Retina (tissue), 1 donor: ENCODE measurements around the gene PLXND1.
A peak's percentile ranks its signal among the peaks of the same experiment; 100 is the strongest.
"Not testable (repeated sequence)": the region's sequence is repeated elsewhere in the genome, so short reads cannot be mapped to it uniquely, and the experiment has no call there.

Experiments
- DNase-seq: peaks from one replicate; pipeline ENCODE4 v3.0.0-alpha.2; 2016

PLXND1 gene

DNA sequence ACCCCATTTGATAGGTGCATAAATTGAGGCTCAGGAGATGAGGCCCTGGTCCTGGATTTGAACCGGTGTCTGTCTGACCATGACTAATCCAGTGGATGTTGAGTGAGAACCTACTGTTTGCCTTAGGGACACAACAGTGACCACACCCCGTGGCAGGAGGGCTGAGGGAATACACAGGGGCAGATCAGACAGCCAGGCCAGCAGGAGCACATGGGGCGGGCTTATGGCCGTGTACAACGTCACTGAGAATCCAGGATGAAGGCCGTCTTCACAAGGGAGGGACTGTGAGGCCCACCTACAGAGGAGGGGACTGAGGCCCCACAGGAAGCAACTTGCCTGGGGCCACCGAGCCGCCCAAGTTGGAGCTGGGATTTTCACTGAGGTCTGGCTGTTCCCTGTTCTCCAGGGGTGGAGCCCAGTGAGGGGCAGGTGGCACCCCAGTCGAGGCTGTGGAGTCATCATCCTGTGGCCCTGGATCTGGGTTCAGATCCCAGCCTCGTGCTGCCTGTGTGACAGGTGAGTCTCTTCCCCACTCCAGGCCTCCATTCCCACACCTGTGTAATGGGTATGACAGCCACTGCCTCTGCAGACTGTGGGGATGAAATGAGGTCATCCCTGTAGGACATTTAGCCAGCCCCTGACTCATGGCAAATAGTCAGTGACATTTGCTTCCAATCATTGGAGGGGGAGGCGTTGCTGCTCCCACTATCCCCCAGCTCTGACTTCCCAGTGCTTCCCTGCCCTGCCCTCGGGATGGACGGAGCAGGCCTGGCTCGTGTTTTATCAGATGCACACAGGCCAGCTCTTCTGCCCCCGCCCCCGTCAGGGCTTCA lies 6.3 kb upstream of the PLXND1 start:
- DNase-seq = no peak

DNA sequence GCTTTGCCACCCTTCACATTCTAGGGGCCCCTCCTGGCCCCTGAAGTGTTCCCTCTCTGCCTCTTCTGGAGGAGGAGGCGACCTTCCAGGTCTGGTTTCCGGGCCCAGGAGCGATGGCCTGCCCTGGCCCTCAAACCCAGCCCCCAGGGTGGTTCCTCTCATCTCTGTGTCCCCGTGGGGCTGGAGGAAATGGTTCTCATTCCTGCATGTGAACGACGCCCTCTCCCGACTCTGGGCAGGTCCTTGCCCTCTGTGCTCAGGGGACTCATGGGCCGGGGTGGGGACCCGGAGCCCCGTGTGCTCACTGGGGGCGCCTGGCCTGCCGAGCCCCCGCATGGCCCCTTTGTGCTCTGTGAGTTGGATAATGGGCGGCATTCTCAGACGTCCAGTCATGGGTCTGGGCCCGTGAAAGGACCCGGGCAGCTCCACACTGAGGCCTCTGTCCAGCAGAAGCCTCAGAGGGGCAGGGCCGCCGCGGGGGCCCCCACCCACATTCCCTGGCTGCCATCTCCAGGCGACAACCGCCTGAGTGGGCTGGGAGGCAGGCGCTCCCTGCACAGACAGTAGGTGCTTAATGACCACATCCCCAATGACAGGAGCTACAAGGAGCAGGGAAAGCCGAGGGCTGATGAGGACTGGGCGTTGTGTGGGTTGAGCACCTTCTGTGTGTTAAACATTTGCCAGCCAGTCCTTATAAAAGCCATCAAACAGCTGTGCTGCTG lies 5.5 kb upstream of the PLXND1 start:
- DNase-seq = peak; percentile 52

DNA sequence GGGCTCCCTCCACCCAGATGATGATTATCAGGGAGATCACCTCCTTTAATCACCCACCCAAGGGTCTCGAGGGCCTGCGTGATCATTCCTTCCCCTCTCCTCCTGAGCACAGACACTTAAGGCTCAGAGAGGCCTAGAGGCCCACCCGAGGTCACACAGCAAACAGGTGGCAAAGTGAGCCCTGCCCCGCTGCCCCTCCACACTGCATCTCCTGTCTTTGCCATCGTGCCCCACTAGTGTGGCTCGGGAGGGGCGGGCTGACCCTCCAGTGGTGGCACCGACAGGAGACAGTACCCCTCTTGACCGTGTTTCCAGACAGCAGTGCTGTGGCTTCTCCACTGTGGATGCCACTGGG lies 4.9 kb upstream of the PLXND1 start:
- DNase-seq = no peak

DNA sequence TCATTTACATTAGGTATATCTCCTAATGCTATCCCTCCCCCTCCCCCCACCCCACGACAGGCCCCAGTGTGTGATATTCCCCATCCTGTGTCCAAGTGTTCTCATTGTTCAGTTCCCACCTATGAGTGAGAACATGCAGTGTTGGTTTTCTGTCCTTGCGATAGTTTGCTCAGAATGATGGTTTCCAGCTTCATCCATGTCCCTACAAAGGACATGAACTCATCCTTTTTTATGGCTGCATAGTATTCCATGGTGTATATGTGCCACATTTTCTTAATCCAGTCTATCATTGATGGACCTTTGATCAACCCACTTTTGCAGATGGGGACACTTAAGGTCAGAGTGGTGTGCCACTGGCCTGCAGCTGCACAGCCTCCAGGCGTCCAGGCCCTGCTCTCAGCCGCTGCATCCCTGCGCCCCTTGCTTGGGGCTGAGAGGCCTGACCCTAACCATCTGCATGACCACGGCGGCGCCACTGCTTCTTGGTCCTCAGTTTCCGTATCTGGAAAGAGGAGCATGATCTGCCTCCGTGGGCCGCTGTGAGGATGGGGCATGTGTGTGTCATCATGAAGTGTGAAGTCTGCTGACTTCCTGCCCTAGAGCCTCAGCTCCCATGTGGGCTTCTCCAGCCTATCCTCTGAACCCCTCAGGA lies 4.4 kb upstream of the PLXND1 start:
- DNase-seq = not testable (repeated sequence)

DNA sequence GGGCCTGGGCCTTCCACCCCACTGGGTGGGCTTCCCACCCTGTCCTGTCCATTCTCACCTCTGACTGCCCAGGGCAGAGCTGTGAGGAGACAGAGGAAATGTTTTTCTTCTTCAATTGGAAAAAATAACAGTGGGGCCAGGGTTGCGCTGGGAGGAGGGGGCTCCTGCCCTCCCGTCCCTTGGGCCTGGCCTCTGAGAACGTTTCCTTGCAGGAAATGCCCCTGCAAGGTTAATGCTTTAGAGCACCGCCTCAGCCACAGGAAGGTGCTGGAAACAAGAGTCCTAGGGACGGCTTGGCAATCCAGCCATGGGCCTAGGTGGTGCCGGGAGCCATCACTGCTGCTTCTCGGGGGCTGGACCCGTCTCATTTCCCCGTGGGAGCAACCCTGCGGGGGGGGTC lies 3.8 kb upstream of the PLXND1 start:
- no peak for DNase-seq

DNA sequence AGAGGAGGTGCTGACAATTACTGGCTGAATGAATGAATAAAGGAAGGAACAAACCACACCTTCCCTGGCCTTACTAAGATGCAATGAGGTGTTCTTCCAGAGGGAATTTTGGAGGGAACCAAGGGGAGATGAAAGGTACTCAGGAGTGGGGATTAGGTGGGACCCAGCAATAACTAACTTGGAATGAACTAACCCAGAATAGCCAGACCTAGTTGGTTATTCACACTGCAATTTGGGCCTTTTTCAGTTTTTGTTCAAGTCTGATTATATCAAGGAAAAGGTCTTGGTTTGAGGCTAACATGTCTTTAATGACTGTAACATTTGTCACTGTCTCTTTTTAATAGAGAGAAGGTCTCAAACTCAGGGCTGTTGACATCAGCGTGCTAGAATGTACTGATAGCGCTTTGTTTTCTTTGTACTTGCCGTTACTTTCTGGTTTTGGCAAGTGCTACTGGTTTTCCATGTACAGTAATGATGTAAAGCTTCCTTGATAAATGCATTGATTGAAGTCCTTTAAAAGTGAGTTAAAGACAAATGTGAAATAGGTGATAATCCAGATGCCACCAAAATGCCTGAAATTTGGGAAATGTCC lies 3.2 kb upstream of the PLXND1 start:
- no peak for DNase-seq

DNA sequence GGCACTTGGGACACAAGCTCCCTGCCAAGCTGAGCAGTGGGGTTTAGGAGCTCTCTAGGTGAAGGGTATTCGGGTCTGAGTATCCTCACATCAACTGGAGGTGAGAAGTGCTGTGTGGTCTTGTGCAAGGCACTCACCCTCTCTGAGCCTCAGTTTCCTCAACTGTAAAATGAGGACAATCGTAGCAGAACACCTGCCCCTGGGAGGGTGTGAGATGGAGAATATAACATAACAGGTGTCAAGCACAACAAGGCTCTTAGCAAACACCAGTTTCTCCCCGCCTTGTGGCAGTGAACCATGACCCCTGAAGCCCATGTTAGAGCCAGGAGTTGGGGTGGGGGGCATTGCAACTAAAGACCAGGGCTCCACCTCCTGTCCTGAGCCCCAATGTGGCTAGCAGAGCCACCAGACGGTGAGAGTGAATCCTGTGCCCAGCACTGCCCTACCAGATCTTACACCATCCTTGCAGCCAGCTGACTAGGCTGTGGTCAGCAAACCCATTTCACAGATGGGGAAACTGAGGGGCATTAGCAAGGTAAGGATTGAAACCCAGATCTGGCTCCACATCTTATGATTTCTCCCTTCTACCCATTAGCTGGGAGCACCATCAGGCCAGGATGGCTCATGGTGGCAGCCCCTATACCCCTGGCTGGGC lies 2.6 kb upstream of the PLXND1 start:
- DNase-seq = no peak

DNA sequence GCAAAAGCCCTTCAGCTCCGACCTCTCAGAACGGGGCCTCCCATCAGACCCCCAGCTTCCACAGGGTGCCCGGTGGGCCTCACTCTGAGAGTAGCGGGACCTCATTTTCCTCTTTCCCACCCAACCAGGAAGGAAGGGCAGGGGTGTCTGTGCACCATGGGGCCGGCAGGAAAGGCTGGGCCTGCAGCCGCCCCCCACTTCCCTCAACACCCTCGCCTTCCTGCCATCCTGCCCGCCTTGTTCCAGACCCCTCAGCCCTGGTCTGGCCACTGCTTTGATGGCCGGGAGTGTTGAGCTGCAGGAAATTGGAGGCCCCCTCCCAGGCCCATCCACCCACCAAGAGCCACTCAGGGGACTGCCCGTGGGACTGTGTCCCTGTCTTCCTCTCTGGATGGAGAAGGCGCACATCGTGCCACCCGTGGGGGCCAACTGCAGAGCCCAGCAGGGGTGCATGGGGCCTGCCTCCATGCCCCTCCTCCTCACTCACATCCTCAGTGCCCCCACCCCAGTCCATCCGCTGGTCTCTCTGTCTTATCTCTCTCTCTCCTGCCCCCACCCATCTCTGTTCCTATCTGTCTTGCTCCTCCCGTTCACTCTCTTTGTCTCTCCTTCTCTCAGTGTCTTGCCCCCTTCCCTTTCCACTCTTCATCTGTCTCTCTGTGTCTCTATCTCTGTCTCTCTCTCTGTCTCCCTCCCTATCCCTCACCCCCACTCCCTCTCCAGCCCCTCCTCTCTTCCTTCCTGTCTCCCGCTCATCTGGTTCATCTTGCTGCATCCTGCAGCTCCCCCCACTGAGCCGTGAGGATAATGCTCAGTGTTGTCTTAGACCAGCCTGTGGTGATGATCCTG lies 1.8 kb upstream of the PLXND1 start:
- no peak for DNase-seq

DNA sequence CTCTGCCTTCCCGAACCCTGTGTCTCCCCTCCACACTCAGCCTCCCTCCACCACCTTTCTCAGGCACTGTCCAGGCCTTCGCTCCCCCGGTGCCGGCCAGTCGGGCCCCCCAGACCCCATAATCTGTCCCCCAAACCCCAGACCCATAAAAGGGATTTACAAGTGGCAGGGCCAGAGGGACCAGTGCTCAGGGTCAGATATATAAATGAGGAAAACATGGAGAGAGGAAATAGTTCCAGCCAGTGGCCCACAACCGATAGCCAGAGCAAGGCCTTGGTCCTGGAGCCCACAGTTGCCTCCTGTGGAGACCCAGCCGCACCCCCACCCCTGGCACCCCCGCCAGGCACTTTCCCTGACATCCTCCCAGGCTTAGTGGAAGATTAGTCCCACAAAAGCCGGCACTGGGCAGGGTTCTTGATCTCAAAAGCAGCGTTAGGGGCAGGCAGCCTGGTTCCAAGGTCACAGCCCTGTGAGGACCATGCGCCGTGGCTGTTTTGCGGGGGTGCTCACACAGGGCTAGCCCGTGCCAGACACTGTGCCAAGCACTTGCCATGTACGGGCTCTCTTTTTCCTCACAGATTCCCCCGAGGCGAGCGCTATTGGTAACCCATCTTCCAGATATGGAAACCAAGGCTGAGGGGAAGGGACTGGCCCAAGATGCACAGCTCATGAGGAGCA lies 1.1 kb upstream of the PLXND1 start:
- no peak for DNase-seq

DNA sequence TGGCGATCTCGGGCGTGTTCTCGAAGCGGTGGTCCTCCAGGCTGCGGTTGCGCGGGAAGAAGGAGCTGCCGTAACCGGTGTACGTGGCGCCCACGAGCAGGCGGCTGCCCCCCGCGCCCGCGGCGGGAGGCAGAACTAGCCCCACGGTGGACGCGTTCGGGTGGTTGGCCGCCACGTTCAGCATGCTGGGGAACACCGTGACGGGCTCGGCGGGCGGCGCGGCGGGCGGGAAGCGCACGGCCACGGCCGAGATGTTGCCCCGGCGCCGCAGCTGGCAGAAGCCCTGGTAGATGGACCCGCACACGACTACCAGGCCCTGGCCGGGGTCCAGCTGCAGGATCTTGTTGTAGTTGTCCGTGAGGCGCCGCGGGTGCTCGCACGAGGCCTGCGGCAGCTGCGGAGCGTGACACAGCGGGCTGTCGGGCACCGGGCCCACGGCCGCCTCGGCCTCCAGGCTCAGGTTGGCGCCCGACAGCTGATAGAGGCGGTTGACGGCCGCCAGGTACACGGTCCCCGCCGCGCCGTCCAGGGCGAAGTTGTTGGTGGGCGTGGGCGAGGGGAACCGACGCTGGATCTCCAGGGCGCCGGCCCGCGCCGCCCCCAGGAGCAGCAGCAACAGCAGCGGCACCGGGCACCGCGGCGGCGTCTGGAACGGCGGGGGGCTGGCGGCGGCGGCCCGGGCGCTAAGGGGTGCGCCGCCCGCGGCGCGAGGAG lies 397 bp downstream of the PLXND1 start:
- peak; percentile 75 for DNase-seq

DNA sequence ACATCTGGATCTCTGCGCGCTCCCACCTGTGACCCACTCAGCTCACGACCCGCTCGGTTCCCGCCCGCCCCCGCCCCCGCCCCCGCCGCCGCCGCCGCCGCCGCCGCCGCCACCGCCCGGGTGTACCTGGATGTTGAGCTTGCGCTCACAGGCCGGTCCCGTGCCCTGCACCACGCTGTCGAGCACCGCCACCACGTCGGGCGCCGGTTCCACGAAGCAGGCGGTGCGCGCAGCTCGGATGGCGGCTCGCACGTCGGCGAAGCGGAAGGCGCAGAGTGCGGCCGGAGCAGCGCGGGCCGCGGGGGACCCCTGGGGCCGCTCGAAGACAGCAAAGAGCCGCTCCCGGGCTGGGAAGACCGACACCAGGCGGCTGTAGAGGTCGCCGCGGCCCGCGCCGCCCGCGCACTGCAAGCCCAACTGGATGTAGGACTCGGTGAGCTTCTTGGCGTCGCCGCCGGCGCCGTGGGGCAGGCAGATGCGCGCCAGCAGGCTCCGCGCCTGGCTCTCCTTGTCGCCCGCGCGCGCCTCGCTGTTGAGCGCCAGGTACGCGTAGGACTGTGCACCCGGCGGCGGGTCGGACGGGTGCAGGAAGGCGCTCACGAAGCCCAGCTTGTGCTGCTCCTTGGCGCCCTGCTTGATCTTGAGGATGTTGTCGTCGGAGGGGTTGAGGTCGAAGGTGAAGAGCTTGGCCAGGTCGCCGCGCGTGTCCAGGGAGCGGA lies 1.1 kb downstream of the PLXND1 start:
- peak; percentile 84 for DNase-seq

DNA sequence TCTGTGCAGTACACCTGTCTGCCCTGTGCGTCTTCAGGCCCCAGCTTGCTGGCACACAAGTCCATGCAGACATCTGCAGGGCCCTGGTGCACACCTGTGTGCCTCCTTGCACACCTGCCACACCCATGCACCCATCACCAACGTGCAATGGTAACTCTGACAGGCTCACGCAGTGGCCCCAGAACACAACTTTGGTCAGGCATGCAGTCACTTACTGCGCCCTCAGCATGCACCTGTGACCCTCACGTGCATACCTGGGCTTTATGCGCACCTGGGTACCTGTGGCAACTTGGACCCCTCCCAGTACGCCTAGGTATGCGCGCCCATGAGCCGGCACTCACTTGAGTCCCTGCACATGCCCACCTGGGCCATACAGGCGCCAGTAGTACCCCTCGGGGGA lies 1.7 kb downstream of the PLXND1 start:
- DNase-seq = no peak

DNA sequence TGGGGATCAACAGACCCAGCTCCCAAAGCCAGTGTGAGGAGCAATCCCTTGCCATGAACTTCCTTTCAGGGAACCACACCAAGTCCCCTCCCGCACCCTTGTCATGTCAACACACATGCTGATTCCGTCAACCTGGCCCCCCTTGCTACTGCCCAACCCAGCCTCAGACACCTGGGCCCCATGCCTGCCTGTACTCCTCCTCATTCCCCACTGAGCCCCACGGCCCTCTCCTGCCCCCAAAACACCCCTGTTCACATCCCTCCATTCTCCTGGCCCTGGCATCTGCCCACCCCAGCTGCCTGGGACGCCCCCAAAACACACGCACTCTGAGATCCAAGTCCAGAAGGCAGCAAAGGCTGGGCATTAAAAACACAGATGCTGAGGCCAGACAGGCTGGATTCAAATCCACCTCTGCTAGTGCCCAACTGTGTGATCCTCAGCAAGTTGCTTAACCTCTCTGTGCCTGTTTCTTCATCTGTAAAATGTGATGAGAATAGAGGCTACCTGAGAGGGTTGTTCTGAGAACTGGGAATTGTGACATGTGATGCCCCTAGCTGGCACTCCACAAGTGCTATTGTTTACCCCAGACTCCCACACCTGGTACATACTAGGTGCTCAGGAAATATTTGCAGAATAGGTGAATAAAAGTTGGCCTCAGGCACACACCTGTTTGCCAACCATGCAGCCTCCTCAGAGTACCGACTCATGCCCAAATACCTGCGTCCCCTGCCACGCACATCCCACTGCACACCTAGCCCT lies 2.3 kb downstream of the PLXND1 start:
- DNase-seq = no peak

DNA sequence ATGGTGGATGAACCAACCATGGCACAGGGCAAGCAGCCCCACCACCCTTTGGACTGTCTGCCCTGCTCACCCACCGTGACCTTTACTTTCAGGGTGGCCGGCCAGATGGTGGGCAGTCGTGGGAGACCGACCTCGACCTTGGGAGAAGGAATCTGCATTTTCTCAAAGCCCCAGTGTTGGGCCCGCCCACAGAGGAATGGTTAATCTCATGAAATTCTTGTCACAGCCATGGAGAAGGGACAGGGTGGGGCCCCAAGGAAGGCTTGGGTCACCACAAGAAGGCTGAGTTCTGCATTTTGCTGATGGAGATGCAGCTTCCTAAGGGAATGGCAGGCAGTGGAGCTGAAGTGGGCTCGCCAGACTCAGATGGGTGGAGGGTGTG lies 2.9 kb downstream of the PLXND1 start:
- no peak for DNase-seq

DNA sequence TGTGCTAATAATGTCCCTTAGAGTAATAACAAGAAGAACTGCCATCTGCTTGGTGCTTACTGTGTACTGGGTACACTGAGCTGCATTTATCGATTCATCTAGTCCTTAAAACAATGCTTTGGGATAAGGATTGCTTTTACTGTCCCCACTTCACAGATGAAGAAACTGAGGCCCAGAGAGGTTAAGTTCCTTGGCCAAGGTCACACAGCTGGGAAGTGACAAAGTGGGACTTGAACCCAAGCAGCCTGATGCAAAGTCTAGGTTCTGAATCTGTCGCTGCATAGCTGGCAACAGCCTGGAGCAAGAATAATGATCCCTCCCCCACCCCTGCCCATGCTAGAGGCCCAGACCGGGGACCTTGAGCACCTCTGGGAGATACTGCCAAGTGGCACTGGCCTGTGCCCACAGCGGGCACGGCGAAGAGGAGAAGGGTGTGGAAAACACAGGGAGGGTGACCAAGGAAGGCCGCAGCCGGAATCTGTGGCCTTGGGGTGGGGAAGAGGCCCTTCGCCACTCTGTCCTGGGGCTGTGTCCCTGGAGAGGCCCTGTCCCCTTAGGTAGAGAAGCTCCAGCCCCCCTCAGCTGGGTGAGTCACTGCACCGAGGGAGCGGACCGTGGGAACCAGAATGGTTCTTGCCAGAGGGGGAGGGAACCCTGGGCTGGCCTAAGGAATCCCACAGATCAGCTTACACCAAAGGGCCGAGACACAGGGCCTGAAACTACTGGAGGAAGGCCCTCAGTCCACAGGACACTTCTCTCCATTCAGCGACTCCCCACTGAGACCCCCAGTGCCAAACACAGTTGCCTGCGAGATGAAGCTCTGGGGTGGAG lies 3.5 kb downstream of the PLXND1 start:
- no peak for DNase-seq

DNA sequence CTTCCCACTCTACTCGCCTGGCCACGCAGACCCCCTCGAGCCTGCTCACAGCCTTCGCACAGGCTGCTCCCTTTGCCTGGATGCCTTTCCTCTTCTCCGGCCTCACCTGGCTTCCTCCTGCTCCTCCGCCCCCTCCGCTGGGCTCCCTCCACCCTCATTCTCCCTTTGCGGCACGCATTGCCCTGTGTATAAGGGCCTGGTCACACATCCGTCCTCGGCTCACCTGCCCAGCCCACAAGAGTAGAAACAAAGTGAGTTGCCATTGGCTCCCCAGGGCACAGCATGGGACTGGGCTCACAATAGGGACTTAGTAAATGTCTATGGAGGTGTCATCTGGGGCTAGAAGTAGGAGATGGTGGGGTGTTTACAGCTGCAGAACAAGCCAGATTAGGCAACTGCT lies 4.2 kb downstream of the PLXND1 start:
- DNase-seq = no peak

DNA sequence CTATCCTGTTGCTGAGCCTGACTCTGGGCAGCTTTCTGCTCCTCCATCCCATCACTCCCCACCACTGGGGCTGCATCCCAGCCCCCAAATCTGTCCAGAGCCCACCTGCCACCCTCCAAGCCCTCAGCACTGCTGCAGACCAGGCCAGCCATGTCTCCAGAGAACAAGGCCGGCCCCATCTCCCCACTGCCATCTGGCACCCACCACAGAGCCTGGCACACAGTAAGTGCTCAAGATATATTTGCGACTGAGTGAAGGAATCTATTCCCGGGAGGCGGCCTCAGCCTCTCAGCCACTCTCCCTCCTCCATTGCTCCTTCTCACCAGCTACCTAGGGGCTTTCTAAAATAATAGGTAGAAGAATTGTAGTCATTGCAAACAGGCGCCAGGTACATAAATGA lies 4.8 kb downstream of the PLXND1 start:
- no peak for DNase-seq

DNA sequence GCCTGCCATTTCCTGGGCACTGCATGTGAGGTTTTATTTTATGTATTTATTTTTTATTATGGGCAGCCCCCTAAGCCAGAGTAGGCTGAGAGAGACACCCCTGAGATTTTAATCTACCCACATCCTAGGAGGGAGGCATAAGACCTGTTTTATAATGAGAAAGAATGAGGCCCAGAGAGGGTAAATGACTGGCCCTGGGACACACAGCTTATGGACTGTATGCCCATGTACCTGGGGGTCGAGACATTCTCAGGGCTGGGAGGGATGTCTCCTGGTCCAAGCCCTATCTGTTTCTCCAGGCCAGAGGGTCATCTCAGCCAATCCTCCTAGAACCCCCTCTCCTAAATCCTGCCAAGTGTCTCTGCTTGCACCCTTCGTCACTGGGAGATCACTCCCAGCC lies 6.1 kb downstream of the PLXND1 start:
- DNase-seq = no peak
